GM10847 (cell line): ENCODE data around the gene BEX3.

Source experiments
- POLR2A ChIP-seq: IDR thresholded peaks from 2 replicates; pipeline ENCODE4 v1.6.1; 2011; ENCODE audit not compliant: insufficient read length; ENCODE audit errors: extremely low read depth

The BEX3 gene

GRCh38 chrX:103407776-103408175, 31.4 kb downstream of the BEX3 start:
- TF ChIP-seq POLR2A: no peak

GRCh38 chrX:103413705-103414387, 37.5 kb downstream of the BEX3 start:
- no peak for TF ChIP-seq POLR2A

- no peak for TF ChIP-seq POLR2A
Measured at GRCh38 chrX:103414561-103414960, 38.2 kb downstream of the BEX3 start.

GRCh38 chrX:103415068-103415467, 38.7 kb downstream of the BEX3 start:
- TF ChIP-seq POLR2A: no peak

- no peak for TF ChIP-seq POLR2A
Measured at GRCh38 chrX:103415528-103415927, 39.2 kb downstream of the BEX3 start.

GRCh38 chrX:103417370-103417769, 41.0 kb downstream of the BEX3 start:
- no peak for TF ChIP-seq POLR2A

DNA sequence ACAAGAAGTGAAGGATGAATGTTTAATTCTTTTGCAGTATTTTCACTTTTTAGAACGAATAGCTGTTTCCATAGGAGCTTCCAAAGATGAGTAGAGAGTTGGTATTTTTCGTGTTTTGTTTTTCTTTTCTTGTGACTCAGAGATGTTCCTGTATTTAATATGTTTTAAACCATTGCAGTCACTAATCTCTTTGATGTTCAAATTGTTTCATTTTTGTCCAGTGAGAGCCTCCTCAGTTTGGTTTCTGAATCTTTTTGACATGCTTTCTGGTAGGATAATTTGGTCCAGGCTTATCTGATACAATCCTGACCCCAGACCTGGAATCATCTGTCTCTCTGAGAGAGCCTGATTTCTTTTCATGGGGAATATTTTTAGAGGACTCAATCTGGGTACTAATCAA, 41.6 kb downstream of the BEX3 start:
- TF ChIP-seq POLR2A: no peak

DNA sequence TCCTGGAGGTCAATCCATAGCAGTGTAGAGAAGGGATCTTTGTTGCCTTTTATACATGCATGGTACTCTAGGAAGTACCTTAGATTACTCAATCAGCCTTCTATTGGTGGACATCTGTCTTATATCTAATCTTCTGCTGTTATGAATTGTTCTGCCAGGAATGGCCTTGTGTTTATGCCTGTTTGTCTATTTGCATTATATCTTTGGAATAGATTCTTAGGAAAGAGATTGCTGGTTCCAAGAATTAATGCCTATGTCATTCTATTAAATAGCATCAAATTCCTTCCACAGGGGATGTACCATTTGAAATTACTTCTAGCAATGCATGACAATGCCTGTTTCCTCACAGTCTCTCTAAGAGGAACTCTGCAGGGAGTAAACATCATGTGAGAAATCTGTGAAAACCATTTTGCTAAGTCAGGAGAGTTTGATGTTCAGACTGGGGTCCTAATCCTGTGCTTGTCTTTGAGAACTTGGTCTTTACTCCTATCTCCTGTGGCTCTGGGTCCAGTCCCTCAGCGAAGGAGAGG, 42.5 kb downstream of the BEX3 start:
- TF ChIP-seq POLR2A: no peak

DNA sequence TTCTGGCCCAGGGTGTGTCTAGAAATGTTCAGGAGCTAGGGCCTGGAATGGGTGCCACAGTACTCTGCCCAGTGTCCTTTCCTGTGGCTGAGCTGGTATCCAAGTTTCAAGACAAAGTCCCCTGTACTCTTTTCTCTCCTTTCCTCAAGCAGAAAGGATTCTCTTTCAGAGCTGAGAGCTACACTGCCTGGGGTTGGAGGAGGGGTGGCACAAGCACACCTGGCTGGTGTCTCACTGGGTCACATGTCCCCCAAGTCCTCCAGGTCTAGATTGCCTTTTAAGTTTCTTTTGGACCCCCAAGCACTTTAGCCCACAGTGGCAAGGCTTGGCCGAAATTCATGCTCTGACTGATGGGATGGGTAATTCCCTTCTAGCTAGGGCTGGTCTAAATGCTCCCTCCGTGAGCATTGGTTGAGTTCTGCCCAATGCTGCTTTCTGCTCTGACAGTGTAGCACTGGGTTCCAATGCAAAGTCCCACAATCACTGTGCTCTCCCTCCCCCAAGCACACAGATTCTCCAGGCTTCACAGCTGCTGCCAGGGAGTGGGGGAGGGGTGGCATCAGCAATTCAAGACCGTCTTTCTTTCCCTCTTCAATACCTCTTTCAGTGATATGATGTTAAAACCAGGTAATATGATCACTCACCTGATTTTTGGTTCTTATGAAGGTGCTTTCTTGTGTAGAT, 47.8 kb downstream of the BEX3 start:
- TF ChIP-seq POLR2A: no peak
